Ishikawa (cell line): ENCODE data around the gene TBX2.

ENCODE experiments used
- EGR1 ChIP-seq: IDR thresholded peaks from 2 replicates; pipeline ENCODE4 v1.6.1; 2012
- REST ChIP-seq: IDR thresholded peaks from 2 replicates; pipeline ENCODE4 v1.6.1; 2012; ENCODE audit warnings: low read depth, mild to moderate bottlenecking
- TCF12 ChIP-seq: IDR thresholded peaks from 2 replicates; pipeline ENCODE4 v1.6.1; 2012; ENCODE audit warnings: low read depth

- TF ChIP-seq EGR1: no peak
- no peak for TF ChIP-seq REST
- TF ChIP-seq TCF12: no peak
Measured at GRCh38 chr17:61457226-61457983, 57.8 kb downstream of the TBX2 start.
